Mucosa of descending colon (tissue), 3 donors: ENCODE results near the gene SVEP1. TPM values are rescaled to one million over a fixed set of nuclear protein-coding genes. Genes with fewer than 3 reads are reported as not detected.

ENCODE experiments used
- ATAC-seq: fragments of 200-7000 bp; cut with Tn5 transposase; one replicate; pipeline ENCODE4 v1.9.1; 2020; ENCODE audit warnings: mild to moderate bottlenecking, moderate library complexity
- DNase-seq, 3 donors: peaks; one replicate each; pipeline ENCODE4 v3.0.0-alpha.2; 2020
- H3K36me3 ChIP-seq: fragments of 200-600 bp; one replicate; pipeline ENCODE4 v1.8.0; 2021; ENCODE audit warnings: low read depth, mild to moderate bottlenecking
- H3K4me1 ChIP-seq: fragments of 200-600 bp; one replicate; pipeline ENCODE4 v1.8.0; 2021; ENCODE audit warnings: low read depth, mild to moderate bottlenecking
- H3K4me3 ChIP-seq: fragments of 200-600 bp; one replicate; pipeline ENCODE4 v1.8.0; 2021; ENCODE audit warnings: mild to moderate bottlenecking
- H3K9me3 ChIP-seq: fragments of 200-600 bp; one replicate; pipeline ENCODE4 v1.8.0; 2021; ENCODE audit warnings: mild to moderate bottlenecking
- intact Hi-C, 2 donors: fragments of 100-400 bp; cut with DNase I in 1 of 2; cut with micrococcal nuclease in 1 of 2; formaldehyde crosslinking; loops; one replicate each; pipeline versions ENCODE4 v1.11.0 to v1.11.1; 2022; cut with DNase I, micrococcal nuclease
- total RNA-seq, 3 donors: library from RNA; stranded (reverse); fragmentation: NEBNext Ultra II Directional in 2 of 3; extraction: Animal tissue kit (Norgen Biotek cat#: 25700) in 2 of 3; gene quantifications; one replicate each; pipeline versions ENCODE4 v1.2.1 to v1.2.4, GENCODE V29; 2021 to 2023
- TF ChIP-seq, protein P1 (sequence below): fragments of 200-600 bp; IDR thresholded peaks from one replicate; pipeline ENCODE4 v1.8.0; 2022; ENCODE audit warnings: antibody characterized with exemption, mild to moderate bottlenecking
- donor health status: DM: no; HTN: no; CAD: no; lungs with moderate emphysema.
- donor health status: DM: no; HTN: no; CAD: no.
- donor health status: DM: no; HTN: yes; CAD: no.

The SVEP1 gene
- total RNA-seq, 3 donors from 2014 or later = 3.6 to 20.4 (median 12.0) TPM

DNA sequence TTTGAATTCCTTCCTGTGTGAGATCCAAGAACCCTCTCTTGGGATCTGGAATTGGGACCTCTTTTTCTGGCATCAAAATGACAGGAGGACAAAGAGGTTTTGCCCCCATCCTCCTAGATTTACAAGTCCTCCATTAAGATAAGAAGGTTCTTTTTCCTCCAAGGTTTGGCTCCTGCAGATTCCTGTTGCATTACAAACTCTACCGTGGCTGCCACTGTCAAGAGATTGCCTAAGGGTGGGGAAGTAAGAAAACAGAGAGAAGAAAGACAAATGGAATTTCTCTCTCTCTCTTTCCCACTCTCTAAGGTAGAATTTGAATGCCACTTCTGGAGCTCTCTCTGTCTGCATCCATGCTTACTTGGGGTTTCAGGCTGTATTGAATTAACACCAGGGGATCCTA, 12.0 kb upstream of the SVEP1 start:
- no peaks in the 10 kb centered on the region for H3K36me3 ChIP-seq
- intact Hi-C loops = no loop called here
- no peak for DNase-seq
- H3K4me1 ChIP-seq = no peaks in the 10 kb centered on the region
- TF ChIP-seq, protein P1, sequence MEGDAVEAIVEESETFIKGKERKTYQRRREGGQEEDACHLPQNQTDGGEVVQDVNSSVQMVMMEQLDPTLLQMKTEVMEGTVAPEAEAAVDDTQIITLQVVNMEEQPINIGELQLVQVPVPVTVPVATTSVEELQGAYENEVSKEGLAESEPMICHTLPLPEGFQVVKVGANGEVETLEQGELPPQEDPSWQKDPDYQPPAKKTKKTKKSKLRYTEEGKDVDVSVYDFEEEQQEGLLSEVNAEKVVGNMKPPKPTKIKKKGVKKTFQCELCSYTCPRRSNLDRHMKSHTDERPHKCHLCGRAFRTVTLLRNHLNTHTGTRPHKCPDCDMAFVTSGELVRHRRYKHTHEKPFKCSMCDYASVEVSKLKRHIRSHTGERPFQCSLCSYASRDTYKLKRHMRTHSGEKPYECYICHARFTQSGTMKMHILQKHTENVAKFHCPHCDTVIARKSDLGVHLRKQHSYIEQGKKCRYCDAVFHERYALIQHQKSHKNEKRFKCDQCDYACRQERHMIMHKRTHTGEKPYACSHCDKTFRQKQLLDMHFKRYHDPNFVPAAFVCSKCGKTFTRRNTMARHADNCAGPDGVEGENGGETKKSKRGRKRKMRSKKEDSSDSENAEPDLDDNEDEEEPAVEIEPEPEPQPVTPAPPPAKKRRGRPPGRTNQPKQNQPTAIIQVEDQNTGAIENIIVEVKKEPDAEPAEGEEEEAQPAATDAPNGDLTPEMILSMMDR = no peak
- no peak overlapping the region for H3K4me3 ChIP-seq
- ATAC-seq = no peak
- peaks cover 2% of the 10 kb centered on the region for H3K9me3 ChIP-seq

- TF ChIP-seq, protein P1 = no peak
- Histone ChIP-seq H3K36me3 (no peaks in the 10 kb centered on the region), H3K9me3 (peaks cover 2% of the 10 kb centered on the region), H3K4me3 (no peak overlapping the region), H3K4me1 (no peaks in the 10 kb centered on the region)
- intact Hi-C loops = no loop called here
- ATAC-seq (no peak), DNase-seq (no peak)
Observed at GRCh38 chr9:110590816-110591215, 11.3 kb upstream of the SVEP1 start.

DNA sequence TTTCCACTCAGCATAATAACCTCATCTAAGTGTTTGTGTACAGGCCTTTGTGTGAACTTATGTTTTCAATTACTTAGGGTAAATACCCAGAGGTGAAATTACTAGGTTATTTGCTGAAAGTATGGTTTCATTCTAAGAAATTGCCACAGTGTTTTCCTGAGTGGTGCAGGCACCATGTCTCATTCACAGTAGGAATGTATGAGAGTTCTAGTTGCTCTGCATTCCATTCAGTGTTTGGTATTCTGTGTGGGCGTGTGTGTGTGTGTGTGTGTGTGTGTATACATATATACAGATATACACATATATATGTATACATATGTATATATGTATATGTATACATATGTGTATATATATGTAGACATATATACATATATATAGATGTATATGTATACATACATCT, 8.8 kb upstream of the SVEP1 start:
- intact Hi-C loops = no loop called here
- no peak for DNase-seq
- Histone ChIP-seq H3K4me1 (no peaks in the 10 kb centered on the region), H3K4me3 (no peak overlapping the region), H3K36me3 (no peaks in the 10 kb centered on the region), H3K9me3 (peaks cover 2% of the 10 kb centered on the region)
- ATAC-seq = no peak
- TF ChIP-seq, protein P1 = no peak

- no peak overlapping the region for H3K4me3 ChIP-seq
- intact Hi-C loops = no loop called here
- H3K4me1 ChIP-seq = no peaks in the 10 kb centered on the region
- DNase-seq = no peak
- no peaks in the 10 kb centered on the region for H3K36me3 ChIP-seq
- TF ChIP-seq, protein P1 = no peak
- H3K9me3 ChIP-seq = no peaks in the 10 kb centered on the region
- ATAC-seq = no peak
Observed at GRCh38 chr9:110583237-110583636, 3.7 kb upstream of the SVEP1 start.

DNA sequence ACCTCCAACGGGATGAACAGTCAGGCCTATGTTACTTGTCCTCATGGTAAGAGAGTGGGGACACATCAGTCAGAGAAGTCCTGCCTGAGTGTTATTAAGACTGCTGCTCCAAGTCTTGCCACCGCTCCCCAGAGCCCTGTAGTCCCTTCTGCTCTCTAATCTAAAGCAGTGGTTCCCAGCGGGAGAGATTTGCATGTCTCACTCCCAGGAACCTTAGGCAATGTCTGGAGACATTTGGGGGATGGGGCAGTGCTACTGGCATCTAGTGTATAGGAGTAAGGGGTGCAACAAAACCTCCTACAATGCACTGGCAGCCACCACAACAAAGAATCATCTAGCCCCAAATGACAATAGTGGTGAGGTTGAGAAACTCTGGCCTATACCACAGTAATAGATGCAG, 2.6 kb upstream of the SVEP1 start:
- TF ChIP-seq, protein P1 = no peak
- no peaks in the 10 kb centered on the region for H3K36me3 ChIP-seq
- no peaks in the 10 kb centered on the region for H3K9me3 ChIP-seq
- no peak for DNase-seq
- no peak for ATAC-seq
- no peaks in the 10 kb centered on the region for H3K4me1 ChIP-seq
- no peak overlapping the region for H3K4me3 ChIP-seq
- intact Hi-C loops = no loop called here

DNA sequence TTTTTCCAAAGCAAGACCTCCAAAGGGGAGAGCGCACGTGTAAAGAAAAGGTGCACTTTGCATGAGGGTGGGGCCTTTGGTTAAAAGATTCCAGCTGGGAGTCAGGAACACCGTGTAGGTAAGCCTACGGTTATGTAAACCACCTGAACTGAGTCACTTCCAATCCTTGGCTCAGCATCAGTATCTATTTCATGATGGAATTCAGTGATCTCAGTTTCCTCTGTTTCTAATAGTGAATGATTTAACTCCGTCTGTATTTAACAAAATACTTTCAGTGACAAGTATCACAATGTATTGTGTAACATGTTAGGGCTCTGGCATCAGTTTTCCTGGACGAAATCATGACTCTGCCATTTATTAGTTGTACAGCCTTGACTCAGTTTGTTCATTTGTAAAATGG, 1.3 kb upstream of the SVEP1 start:
- intact Hi-C loops = no loop called here
- H3K4me3 ChIP-seq = no peak overlapping the region
- H3K4me1 ChIP-seq = no peaks in the 10 kb centered on the region
- DNase-seq (no peak), ATAC-seq (no peak)
- no peaks in the 10 kb centered on the region for H3K36me3 ChIP-seq
- no peaks in the 10 kb centered on the region for H3K9me3 ChIP-seq
- TF ChIP-seq, protein P1 = no peak
